ENCODE data around the gene MORN3. TPM values are rescaled to one million over a fixed set of nuclear protein-coding genes. Genes with fewer than 3 reads are reported as not detected.
"Not testable (repeated sequence)": the region's sequence is repeated elsewhere in the genome, so short reads cannot be mapped to it uniquely, and the experiment has no call there.

The MORN3 gene
- total RNA-seq, 1 experiment from 2014 or later: 0.34 TPM

GRCh38 chr12:121688966-121689365 is 19.5 kb upstream of the MORN3 start:
- DNase-seq (ENCODE audit: low read depth, low spot score): no peak
- Histone ChIP-seq H3K9me3 (ENCODE audit: control insufficient read depth in 1 of 2, insufficient read depth in 1 of 2, low read depth in 1 of 2, low read length in 2 of 2) (no peaks in the 10 kb centered on the region), H3K4me2 (ENCODE audit: low read length) (no peak overlapping the region), H3K27ac (ENCODE audit: low read depth, low read length) (no peak overlapping the region), H2AFZ (ENCODE audit: low read depth, low read length, poor library complexity, severe bottlenecking) (no peak overlapping the region), H3K9ac (ENCODE audit: low read length) (no peak overlapping the region), H3K4me3 (replicated peaks in 1 of 2; ENCODE audit: low read depth in 1 of 2, low read length in 2 of 2) (no peak overlapping the region), H3K9me2 (ENCODE audit: insufficient read depth) (no peaks in the 10 kb centered on the region), H3K79me2 (ENCODE audit: insufficient read depth, low read length) (no peaks in the 10 kb centered on the region), H3K36me3 (ENCODE audit: control insufficient read depth in 1 of 2, insufficient read depth in 2 of 2, low read length in 2 of 2) (no peaks in the 10 kb centered on the region), H3K27me3 (ENCODE audit: insufficient read depth, low read length) (no peaks in the 10 kb centered on the region), H3K4me1 (ENCODE audit: control insufficient read depth in 1 of 2, insufficient read depth in 2 of 2, low read length in 2 of 2) (peaks cover 4 to 15% of the 10 kb centered on the region in 2 experiments; a peak in 3 of 4 replicates), H4K20me1 (ENCODE audit: insufficient read depth) (no peaks in the 10 kb centered on the region)
- ChIA-PET RAD21 (ENCODE audit: low non-redundant PET in 1 of 2, low total read pairs in 2 of 2, uncharacterized antibody in 2 of 2, unreplicated experiment in 2 of 2) (no interaction called here), CTCF (interaction anchor here (1.6 kb wide), 1 partner anchor 105 kb away, joined by 4 read pairs; no protein-coding TSS in a partner anchor), POLR2A (no interaction called here)
- ATAC-seq: no peak
- TF ChIP-seq CEBPB (IDR thresholded peaks at IDR 0.05; ENCODE audit: low read depth): no peak
- no peak for TF ChIP-seq ZBTB33 (IDR thresholded peaks at IDR 0.05; ENCODE audit: extremely low read depth, insufficient replicate concordance, low read length)
- no peak for TF ChIP-seq RAD21 (IDR thresholded peaks at IDR 0.05; ENCODE audit: low read depth)
- TF ChIP-seq EGR1 (IDR thresholded peaks at IDR 0.05; ENCODE audit: low read depth): no peak
- TF ChIP-seq TCF7L2 (IDR thresholded peaks at IDR 0.05; ENCODE audit: borderline replicate concordance, extremely low read depth, insufficient read depth, insufficient read length): no peak
- no peak for TF ChIP-seq EZH2phosphoT487 (IDR thresholded peaks at IDR 0.05; ENCODE audit: borderline replicate concordance)
- no peak for TF ChIP-seq CTCF (IDR thresholded peaks at IDR 0.05 in 2 of 3, conservative IDR thresholded peaks at IDR 0.05 in 1 of 3; ENCODE audit: borderline replicate concordance in 1 of 3, insufficient read depth in 1 of 3, low read depth in 2 of 3, low read length in 2 of 3)
- no peak for TF ChIP-seq ATF3 (IDR thresholded peaks at IDR 0.05)
- TF ChIP-seq SRF (IDR thresholded peaks at IDR 0.05; ENCODE audit: low read depth): no peak
- TF ChIP-seq ELF1 (IDR thresholded peaks at IDR 0.05; ENCODE audit: borderline replicate concordance, low read depth): no peak
- TF ChIP-seq EZH2 (IDR thresholded peaks at IDR 0.05): no peak
- TF ChIP-seq MAX (IDR thresholded peaks at IDR 0.05): no peak
- no peak for TF ChIP-seq ZNF274 (IDR thresholded peaks at IDR 0.05; ENCODE audit: low read depth, low read length)
- TF ChIP-seq CBX3 (IDR thresholded peaks at IDR 0.05; ENCODE audit: low read depth): no peak
- no peak for TF ChIP-seq JUND (IDR thresholded peaks at IDR 0.05)
- TF ChIP-seq ZFX (IDR thresholded peaks at IDR 0.05): no peak
- no TSS peak for BruUV-seq (replicated peaks)
- intact Hi-C loops (cut with micrococcal nuclease): no loop called here

GRCh38 chr12:121679661-121680197 is 10.3 kb upstream of the MORN3 start:
- ATAC-seq; H3K36me3 ChIP-seq (ENCODE audit: control insufficient read depth in 1 of 2, insufficient read depth in 2 of 2, low read length in 2 of 2); H3K79me2 ChIP-seq (ENCODE audit: insufficient read depth, low read length); H3K27ac ChIP-seq (ENCODE audit: low read depth, low read length); H3K27me3 ChIP-seq (ENCODE audit: insufficient read depth, low read length); H2AFZ ChIP-seq (ENCODE audit: low read depth, low read length, poor library complexity, severe bottlenecking); BruUV-seq (replicated peaks); H3K9me3 ChIP-seq (ENCODE audit: control insufficient read depth in 1 of 2, insufficient read depth in 1 of 2, low read depth in 1 of 2, low read length in 2 of 2); H3K9ac ChIP-seq (ENCODE audit: low read length); H3K4me2 ChIP-seq (ENCODE audit: low read length); POLR2A ChIA-PET; intact Hi-C loops (cut with micrococcal nuclease); H3K4me3 ChIP-seq (replicated peaks in 1 of 2; ENCODE audit: low read depth in 1 of 2, low read length in 2 of 2); H3K9me2 ChIP-seq (ENCODE audit: insufficient read depth); DNase-seq (ENCODE audit: low read depth, low spot score); H4K20me1 ChIP-seq (ENCODE audit: insufficient read depth); H3K4me1 ChIP-seq (ENCODE audit: control insufficient read depth in 1 of 2, insufficient read depth in 2 of 2, low read length in 2 of 2): not testable (repeated sequence)
- ChIA-PET CTCF (interaction anchor here (5.6 kb wide), 1 partner anchor 127 kb away, joined by 50 read pairs; no protein-coding TSS in a partner anchor), RAD21 (ENCODE audit: low non-redundant PET in 1 of 2, low total read pairs in 2 of 2, uncharacterized antibody in 2 of 2, unreplicated experiment in 2 of 2) (interaction anchor here in 1 of 2 experiments (0.7 kb wide), 1 partner anchor 141 kb away, joined by 3 read pairs; no protein-coding TSS in a partner anchor)
